Body of pancreas (tissue), 4 donors: ENCODE data around the gene SSNA1. TPM values are rescaled to one million over a fixed set of nuclear protein-coding genes. Genes with fewer than 3 reads are reported as not detected.

Source experiments
- ATAC-seq: fragments of 150-250 bp; one replicate; pipeline ENCODE4 v1.9.1; 2016
- DNase-seq, 4 donors: peaks; one replicate each; pipeline ENCODE4 v3.0.0-alpha.2; 2019
- H3K27ac ChIP-seq, 4 donors: fragments of 200-600 bp; sonication (generic); 1 replicate in 3 of 4; 2 replicates in 1 of 4; pipeline versions ENCODE4 v1.5.1 to v1.6.1; 2016 to 2019; ENCODE audit warnings: mild to moderate bottlenecking in 1 of 4, mixed read lengths in 1 of 4, moderate library complexity in 1 of 4
- H3K27me3 ChIP-seq, 2 donors: fragments of 200-600 bp; sonication (generic); one replicate each; pipeline ENCODE4 v1.6.0; 2016; ENCODE audit warnings: mild to moderate bottlenecking in 1 of 2
- H3K36me3 ChIP-seq, 2 donors: fragments of 200-600 bp; sonication (generic); replicated peaks in 1 of 2; 2 replicates each; pipeline ENCODE4 v1.5.1; 2016; ENCODE audit warnings: low read depth in 2 of 2; ENCODE audit not compliant: insufficient read depth in 1 of 2
- H3K4me1 ChIP-seq: fragments of 200-600 bp; sonication (generic); one replicate; pipeline ENCODE4 v1.6.0; 2016
- H3K4me3 ChIP-seq, 2 donors: fragments of 200-600 bp; sonication (generic); 1 replicate in 1 of 2; 2 replicates in 1 of 2; pipeline ENCODE4 v1.5.1; 2016 to 2019
- H3K9me3 ChIP-seq, 3 donors: fragments of 200-600 bp; sonication (generic); 1 replicate in 2 of 3; 2 replicates in 1 of 3; pipeline ENCODE4 v1.5.1; 2016
- CTCF ChIP-seq, 7 experiments: fragments of 450-650 bp in 4 of 7; fragments of 200-600 bp in 3 of 7; sonication (generic) in 3 of 7; IDR thresholded peaks; one replicate each; pipeline ENCODE4 v1.5.1; 2016 to 2019; ENCODE audit warnings: antibody characterized with exemption in 7 of 7
- POLR2A ChIP-seq, 3 donors: fragments of 450-650 bp; IDR thresholded peaks; one replicate each; pipeline ENCODE4 v1.6.1; 2016; ENCODE audit warnings: antibody characterized with exemption in 3 of 3, mild to moderate bottlenecking in 2 of 3
- WGBS, 2 donors: methylation state at CpG; one replicate each; pipeline ENCODE4 v1.1.5; 2017; 5-methylcytosine and 5-hydroxymethylcytosine counted together
- intact Hi-C: fragments of 100-400 bp; cut with DNase I; formaldehyde crosslinking; loops from one replicate; pipeline ENCODE4 v1.15.1; 2023
- total RNA-seq, 2 donors: library from RNA; depleted of rRNA; stranded (reverse); fragments of >200 nt; gene quantifications; one replicate each; pipeline ENCODE4 v1.1.0, GENCODE V29; 2016

Gene SSNA1
- total RNA-seq, 2 donors from 2014 or later, result 62.3 to 79.1 TPM

- Histone ChIP-seq H3K4me3 (peak overlapping the region; percentile 32 to 40), H3K27me3 (no peaks in the 10 kb centered on the region), H3K27ac (peak overlapping the region; percentile 92 to 99 (median 92)), H3K36me3 (no peaks in the 10 kb centered on the region), H3K4me1 (peaks cover 87% of the 10 kb centered on the region), H3K9me3 (no peaks in the 10 kb centered on the region)
- intact Hi-C loops, result no loop called here
- WGBS, 2 donors, result 15% methylated on average over 18 of the region's 19 CpGs; no CpG with 5 or more reads in 1 of the 2 donors
- ATAC-seq (peak; percentile 40), DNase-seq (peak; percentile 91 to 97 (median 95))
- TF ChIP-seq CTCF (IDR thresholded peaks at IDR 0.05), result no peak
- TF ChIP-seq POLR2A (IDR thresholded peaks at IDR 0.05), result peak; percentile 50 to 58 (median 54)
Measured at GRCh38 chr9:137198051-137198901, 9.8 kb downstream of the SSNA1 start.

- WGBS, 2 donors, result 7 to 24% methylated on average over 7 to 11 of the region's 11 CpGs
- peaks cover 87% of the 10 kb centered on the region for H3K4me1 ChIP-seq
- H3K27ac ChIP-seq, result peak overlapping the region; percentile 92 to 99 (median 92)
- ATAC-seq, result no peak
- peak overlapping the region; percentile 32 to 40 for H3K4me3 ChIP-seq
- no peaks in the 10 kb centered on the region for H3K27me3 ChIP-seq
- no peaks in the 10 kb centered on the region for H3K36me3 ChIP-seq
- peak; percentile 70 to 86 (median 79) for DNase-seq
- intact Hi-C loops, result no loop called here
- H3K9me3 ChIP-seq, result no peaks in the 10 kb centered on the region
- TF ChIP-seq CTCF (IDR thresholded peaks at IDR 0.05) (no peak), POLR2A (IDR thresholded peaks at IDR 0.05) (peak in 1 of 3 donors; percentile 25)
Measured at GRCh38 chr9:137198902-137199283, 10.4 kb downstream of the SSNA1 start.

- WGBS, 2 donors, result 1 to 3% methylated on average over 12 to 38 of the region's 51 CpGs
- ATAC-seq, result no peak
Measured at GRCh38 chr9:137199411-137200121, 11.1 kb downstream of the SSNA1 start.

More at GRCh38 chr9:137199411-137200121, 11.1 kb downstream of the SSNA1 start:
- no peaks in the 10 kb centered on the region for H3K36me3 ChIP-seq
- TF ChIP-seq CTCF (IDR thresholded peaks at IDR 0.05) (no peak), POLR2A (IDR thresholded peaks at IDR 0.05) (no peak)
- H3K27me3 ChIP-seq, result no peaks in the 10 kb centered on the region
- H3K9me3 ChIP-seq, result no peaks in the 10 kb centered on the region
- DNase-seq, result peak in 1 of 4 donors; percentile 30
- H3K27ac ChIP-seq, result peak overlapping the region; percentile 92 to 99 (median 92)
- peak overlapping the region; percentile 32 to 40 for H3K4me3 ChIP-seq
- H3K4me1 ChIP-seq, result peaks cover 87% of the 10 kb centered on the region
- intact Hi-C loops, result no loop called here
